Heart left ventricle (tissue), 13 donors: ENCODE measurements around the gene OMD.

Source experiments
- CTCF ChIP-seq, 12 donors: fragments of 200-600 bp; sonication (generic) in 4 of 12; IDR thresholded peaks; one replicate each; pipeline versions ENCODE4 v1.5.0 to v1.8.0; 2018 to 2022; ENCODE audit warnings: antibody characterized with exemption in 12 of 12, mild to moderate bottlenecking in 5 of 12
- POLR2A ChIP-seq, 2 donors: fragments of 450-650 bp; IDR thresholded peaks; one replicate each; pipeline ENCODE4 v1.6.1; 2017; ENCODE audit warnings: antibody characterized with exemption in 2 of 2, mild to moderate bottlenecking in 2 of 2, moderate library complexity in 2 of 2
- donor health status: ischemic (EF 13 %, LVEDD 7.1; RV severe dilation, severe dysfunction).
- donor health status: DM: no; HTN: yes; CAD: no.
- donor health status: DM: no; HTN: no; CAD: no.
- donor health status: ischemic (EF 25% LVEDD 6.9; RV normal size, moderate dysfunction).
- donor health status: ischemic (EF 25% LVEDD 5.7; RV mildly dilated, moderate dysfunction).
- donor health status: ischemic (EF 35%, LVEDD 5.7; RV mildly dilated, moderate dysfunction).
- donor health status: nonischemic (EF 11% LVEDD 7.7; RV severe dilation, severe dysfunction).
- donor health status: DM: yes; HTN: yes; CAD: no.
- donor health status: PGD.
- donor health status: ischemic (EF 29% LVEDD 5.4; RV normal size, mild dysfunction).
- donor health status: nonischemic (EF 23%, LVEDD 6.1; RV moderate dilation, normal function).

GRCh38 chr9:92404042-92404836, 20.0 kb downstream of the OMD start, which contains the start of gene OGN:
- TF ChIP-seq CTCF (IDR thresholded peaks at IDR 0.05), result no peak
- TF ChIP-seq POLR2A (IDR thresholded peaks at IDR 0.05), result no peak
